ENCODE measurements around the gene PIGQ.

Gene PIGQ

GRCh38 chr16:534135-534534 is 35.6 kb upstream of the PIGQ start:
- DNase-seq (ENCODE audit: low read depth, low spot score): no peak
- CTCF ChIA-PET: no interaction called here

GRCh38 chr16:534856-535445 is 34.8 kb upstream of the PIGQ start:
- CTCF ChIA-PET: no interaction called here
- no peak overlapping the region for H3K4me3 ChIP-seq (ENCODE audit: low read depth, low read length)
- POLR2A ChIA-PET: no interaction called here
- no peak for DNase-seq (ENCODE audit: low read depth, low spot score)
- no peak for TF ChIP-seq CTCF (IDR thresholded peaks at IDR 0.05; ENCODE audit: insufficient read depth, low read length, missing control alignments)

More at GRCh38 chr16:534135-534534, 35.6 kb upstream of the PIGQ start:
- no peak overlapping the region for H3K4me3 ChIP-seq (ENCODE audit: low read depth, low read length)
- POLR2A ChIA-PET: no interaction called here
- TF ChIP-seq CTCF (IDR thresholded peaks at IDR 0.05; ENCODE audit: insufficient read depth, low read length, missing control alignments): no peak

- POLR2A ChIA-PET: interaction anchor here (0.7 kb wide), 1 partner anchor 18 kb away, joined by 3 read pairs; no protein-coding TSS in a partner anchor
- TF ChIP-seq CTCF (IDR thresholded peaks at IDR 0.05; ENCODE audit: insufficient read depth, low read length, missing control alignments): no peak
- no peak overlapping the region for H3K4me3 ChIP-seq (ENCODE audit: low read depth, low read length)
- DNase-seq (ENCODE audit: low read depth, low spot score): no peak
- CTCF ChIA-PET: interaction anchor here (1.7 kb wide), 1 partner anchor 11 kb away, joined by 6 read pairs; no protein-coding TSS in a partner anchor
Measured at GRCh38 chr16:535446-536405, 34.0 kb upstream of the PIGQ start.

GRCh38 chr16:536746-537145 is 33.0 kb upstream of the PIGQ start:
- no peak overlapping the region for H3K4me3 ChIP-seq (ENCODE audit: low read depth, low read length)
- no peak for DNase-seq (ENCODE audit: low read depth, low spot score)
- CTCF ChIA-PET: interaction anchor here (1.7 kb wide), 1 partner anchor 10 kb away, joined by 6 read pairs; no protein-coding TSS in a partner anchor
- no peak for TF ChIP-seq CTCF (IDR thresholded peaks at IDR 0.05; ENCODE audit: insufficient read depth, low read length, missing control alignments)
- POLR2A ChIA-PET: no interaction called here

- ChIA-PET CTCF (interaction anchor here (1.7 kb wide), 1 partner anchor 9 kb away, joined by 6 read pairs; no protein-coding TSS in a partner anchor), POLR2A (no interaction called here)
Measured at GRCh38 chr16:537415-538335, 32.1 kb upstream of the PIGQ start.

More at GRCh38 chr16:537415-538335, 32.1 kb upstream of the PIGQ start:
- no peak for TF ChIP-seq CTCF (IDR thresholded peaks at IDR 0.05; ENCODE audit: insufficient read depth, low read length, missing control alignments)
- no peak overlapping the region for H3K4me3 ChIP-seq (ENCODE audit: low read depth, low read length)
- no peak for DNase-seq (ENCODE audit: low read depth, low spot score)
